GM20431 (cell line): Measurements from ENCODE around the gene MTFR1L.

ENCODE experiments used
- in situ Hi-C: fragments of 300-500 bp; cut with MseI, MboI; formaldehyde crosslinking; loops from one replicate; pipeline ENCODE4 v1.15.0; 2020; ENCODE audit warnings: low sequenced_read_pairs; ENCODE audit not compliant: unreplicated experiment

MTFR1L gene

GRCh38 chr1:25819491-25820246 lies at the start of gene MTFR1L:
TSS of gene MTFR1L (plus strand) at chr1:25819954. CDS start at chr1:25823105, 3,151 bp downstream.
- in situ Hi-C loops = no loop called here

DNA sequence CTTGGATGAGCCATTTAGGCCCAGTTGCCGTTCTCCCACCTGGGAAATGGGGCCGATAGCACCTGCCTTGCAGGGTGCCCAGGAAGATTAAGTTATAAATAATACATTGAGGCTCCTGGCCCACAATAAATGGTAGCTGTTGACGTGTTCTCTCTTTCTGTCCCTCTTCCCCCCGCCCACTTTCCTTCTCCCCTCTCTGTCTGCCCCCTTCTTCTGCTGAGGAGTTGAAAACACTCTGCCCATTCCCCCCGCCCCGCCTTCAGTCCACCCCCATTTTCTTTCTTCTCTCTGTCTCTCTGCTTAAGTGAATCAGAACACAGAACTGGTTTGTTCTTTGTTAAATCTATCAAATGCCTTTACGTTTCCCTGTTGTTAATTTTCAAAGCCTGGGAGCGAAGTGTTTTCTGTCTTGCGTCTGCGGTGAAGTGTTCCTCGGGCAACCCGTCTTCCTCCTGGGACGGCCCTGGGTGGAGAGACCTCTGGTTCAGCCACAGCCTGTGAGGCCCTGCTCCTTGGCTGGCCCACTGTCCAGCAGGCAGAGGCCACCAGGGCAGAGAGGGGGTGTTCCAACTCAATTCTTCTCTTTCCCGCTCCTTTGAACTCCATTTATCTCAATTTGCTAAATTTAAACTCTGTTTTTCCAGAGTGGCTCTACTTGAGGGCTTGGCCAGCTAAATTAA lies 49.1 kb upstream of the MTFR1L start:
- in situ Hi-C loops = no loop called here

GRCh38 chr1:25771221-25772114 lies 48.3 kb upstream of the MTFR1L start:
- in situ Hi-C loops = no loop called here

DNA sequence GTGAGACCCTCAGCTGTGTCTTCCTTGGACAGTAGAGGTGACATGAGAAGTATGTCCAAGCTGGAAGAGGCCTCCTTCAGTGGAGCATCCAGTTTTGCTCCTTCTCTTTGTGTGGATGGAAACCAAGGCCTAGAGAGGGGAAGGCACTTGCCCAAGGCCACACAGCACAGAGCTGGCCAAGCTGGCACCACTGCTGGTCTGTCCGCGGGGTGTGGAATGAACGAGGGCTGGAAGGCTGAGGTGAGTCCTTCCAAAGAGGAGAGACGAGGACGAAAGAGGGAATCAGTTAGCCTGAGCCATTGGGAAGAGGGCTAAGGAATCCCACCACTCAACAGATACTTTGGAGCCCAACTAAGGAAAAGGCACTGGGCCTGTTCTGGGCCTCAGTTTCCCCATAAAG lies 47.6 kb upstream of the MTFR1L start:
- in situ Hi-C loops = no loop called here

DNA sequence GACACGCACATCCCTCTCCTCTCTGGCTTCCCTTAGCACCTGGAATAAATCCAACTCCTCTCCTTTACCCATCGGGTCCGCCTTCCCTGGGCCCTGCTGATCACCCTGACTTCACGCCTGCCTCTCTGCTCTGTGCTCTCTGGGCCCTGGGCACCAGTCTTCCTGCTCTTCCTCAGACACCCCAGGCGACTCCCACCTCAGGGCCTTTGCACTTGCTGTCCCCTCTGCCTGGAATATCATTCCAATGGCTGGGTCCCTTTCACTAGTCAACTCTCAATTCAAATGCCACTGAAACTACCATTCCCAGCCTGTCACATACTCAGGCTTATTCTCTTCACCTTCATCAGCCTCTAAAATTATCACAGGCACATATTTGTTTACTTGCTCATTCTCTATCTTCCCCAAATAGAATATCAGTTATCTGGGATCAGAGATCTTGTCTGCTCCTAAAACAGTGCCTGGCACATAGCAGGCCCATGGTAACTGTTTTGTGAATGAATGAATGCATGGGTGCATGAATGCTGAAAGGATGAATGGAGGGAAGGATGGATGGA lies 47.0 kb upstream of the MTFR1L start:
- in situ Hi-C loops = no loop called here

DNA sequence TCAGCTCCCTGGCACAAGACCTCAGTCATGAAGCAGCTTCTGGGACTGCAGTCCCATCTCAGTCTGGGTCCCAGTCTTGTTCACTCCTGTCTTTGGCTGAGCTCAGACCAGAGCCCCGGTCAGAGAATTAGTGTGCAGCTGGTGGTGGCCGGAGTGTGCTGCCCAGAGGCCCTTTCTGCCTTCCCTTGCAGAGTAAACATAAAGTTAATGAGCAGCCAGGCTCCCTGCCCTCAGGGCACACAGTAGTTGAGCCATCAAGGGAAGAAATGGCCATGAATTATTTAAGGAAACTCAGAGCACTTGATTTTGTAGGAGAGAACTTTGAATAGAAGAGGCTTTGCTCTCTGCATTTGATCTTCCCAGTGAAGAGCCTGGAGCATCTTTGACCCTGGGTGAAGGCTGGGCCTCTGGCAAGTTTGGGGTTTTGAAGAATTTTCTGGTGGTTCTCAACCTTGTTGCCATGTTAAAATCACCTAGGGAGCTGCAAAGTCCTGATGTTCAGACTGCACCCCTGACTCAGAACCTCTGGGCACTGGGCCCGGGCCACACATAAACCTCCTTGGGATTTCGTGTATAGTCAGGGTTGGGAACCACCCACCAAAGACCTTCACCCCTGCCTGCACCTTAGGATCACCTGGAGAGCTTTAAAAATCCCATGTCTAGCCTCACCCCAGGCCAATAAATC lies 46.2 kb upstream of the MTFR1L start:
- in situ Hi-C loops = no loop called here

DNA sequence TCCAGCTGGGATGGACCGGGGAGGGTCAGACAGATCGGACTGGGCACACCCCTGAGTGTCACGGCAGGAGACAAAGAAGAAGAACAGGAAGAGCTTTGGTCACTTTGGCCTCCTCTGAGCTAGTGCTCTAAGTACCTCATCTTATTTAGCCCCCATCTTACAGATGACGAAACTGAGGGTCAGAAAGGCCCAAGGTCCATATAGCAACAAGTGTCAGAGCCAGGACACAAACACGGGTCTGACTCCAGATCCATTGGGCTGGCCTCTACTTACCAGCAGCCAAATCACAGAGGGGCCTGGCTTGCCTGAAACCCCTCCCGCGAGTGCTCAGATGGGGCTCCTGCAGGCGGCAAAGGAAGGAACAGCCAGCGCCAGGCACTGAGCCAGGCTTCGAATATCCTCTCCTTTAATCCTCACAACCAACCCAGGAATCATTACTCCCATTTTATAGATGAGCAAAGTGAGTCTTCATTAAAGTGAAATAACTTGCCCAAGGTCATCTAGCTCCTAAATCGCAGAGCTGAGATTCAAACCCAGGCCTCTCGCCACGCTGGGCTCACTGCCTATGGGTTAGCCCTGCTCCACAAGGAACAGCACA lies 45.4 kb upstream of the MTFR1L start:
- in situ Hi-C loops = no loop called here

GRCh38 chr1:25774921-25775771 lies 44.6 kb upstream of the MTFR1L start:
- in situ Hi-C loops = no loop called here

GRCh38 chr1:25779388-25779787 lies 40.4 kb upstream of the MTFR1L start:
- in situ Hi-C loops = no loop called here

GRCh38 chr1:25779894-25780293 lies 39.9 kb upstream of the MTFR1L start:
- in situ Hi-C loops = no loop called here

DNA sequence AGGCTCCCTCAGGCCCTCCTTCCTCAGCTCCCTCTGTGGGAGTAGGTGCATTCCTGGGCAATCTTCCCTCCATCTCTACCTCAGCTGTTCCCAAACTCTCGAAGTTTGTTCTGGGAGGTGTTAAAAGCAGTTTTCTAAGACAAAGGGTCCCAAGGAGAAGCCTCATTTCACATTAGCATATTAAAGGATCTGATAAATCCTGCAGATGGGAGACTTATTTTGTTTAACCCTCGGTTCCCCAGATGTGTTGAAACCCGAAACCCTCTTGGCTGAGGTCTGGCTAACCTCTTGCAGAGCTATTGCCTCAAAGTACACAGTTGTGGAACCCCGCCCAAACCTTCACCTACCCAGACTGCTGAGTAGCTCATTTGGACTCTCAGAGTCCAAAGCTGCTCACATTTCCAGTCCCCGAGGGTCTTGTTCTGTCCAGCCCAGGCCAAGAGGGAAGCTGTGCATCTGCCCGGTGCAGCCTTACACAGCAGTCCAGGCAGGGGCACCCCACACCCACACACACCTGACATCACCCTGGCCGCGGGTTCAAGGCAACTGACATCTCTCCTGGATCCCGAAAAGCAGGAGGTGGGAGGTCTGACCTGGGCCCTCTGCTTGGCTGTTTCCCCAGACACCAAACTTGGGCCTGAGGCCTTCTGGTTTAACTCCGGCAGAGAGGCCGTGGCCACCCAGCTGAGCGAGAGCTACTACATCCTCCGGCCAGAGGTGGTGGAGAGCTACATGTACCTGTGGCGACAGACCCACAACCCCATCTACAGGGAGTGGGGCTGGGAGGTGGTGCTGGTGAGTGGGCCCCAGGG lies 39.2 kb upstream of the MTFR1L start:
- in situ Hi-C loops = no loop called here

- in situ Hi-C loops = no loop called here
Observed at GRCh38 chr1:25781130-25781433, 38.7 kb upstream of the MTFR1L start.

GRCh38 chr1:25782608-25783201 lies 37.0 kb upstream of the MTFR1L start:
- in situ Hi-C loops = no loop called here

DNA sequence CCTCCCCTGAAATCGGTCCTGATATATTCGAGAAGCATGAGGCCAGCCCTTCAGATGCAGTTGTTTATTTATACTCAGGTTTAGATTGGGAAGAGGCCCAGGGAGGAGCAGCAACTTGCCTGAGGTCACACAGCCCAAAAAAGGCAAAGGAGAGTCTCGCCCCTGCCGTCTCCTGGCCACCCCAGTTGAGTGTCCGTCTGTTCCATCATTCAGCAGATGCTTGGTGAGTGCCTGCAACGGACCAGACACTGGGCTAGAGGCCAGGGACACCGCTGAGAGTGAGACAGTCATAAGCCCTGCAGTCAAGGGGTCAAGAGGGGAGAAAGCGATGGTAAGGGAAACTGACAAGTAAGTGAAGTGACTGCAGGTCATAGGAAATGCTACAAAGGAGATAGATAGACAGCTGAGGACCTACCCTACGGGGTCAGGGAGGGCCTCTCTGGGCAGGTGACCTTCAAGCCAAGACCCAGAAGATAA lies 35.1 kb upstream of the MTFR1L start:
- in situ Hi-C loops = no loop called here

GRCh38 chr1:25785333-25786067 lies 34.3 kb upstream of the MTFR1L start:
- in situ Hi-C loops = no loop called here

GRCh38 chr1:25786887-25787759 lies 32.6 kb upstream of the MTFR1L start:
- in situ Hi-C loops = no loop called here
